GM12872 (cell line): ENCODE measurements around the gene RPRD1A.

Source experiments
- TF ChIP-seq, protein P1 (sequence below): IDR thresholded peaks from 3 replicates; pipeline ENCODE4 v1.5.1; 2011; ENCODE audit warnings: low read depth, mild to moderate bottlenecking, low read length, moderate library complexity; ENCODE audit not compliant: insufficient read depth

RPRD1A gene

DNA sequence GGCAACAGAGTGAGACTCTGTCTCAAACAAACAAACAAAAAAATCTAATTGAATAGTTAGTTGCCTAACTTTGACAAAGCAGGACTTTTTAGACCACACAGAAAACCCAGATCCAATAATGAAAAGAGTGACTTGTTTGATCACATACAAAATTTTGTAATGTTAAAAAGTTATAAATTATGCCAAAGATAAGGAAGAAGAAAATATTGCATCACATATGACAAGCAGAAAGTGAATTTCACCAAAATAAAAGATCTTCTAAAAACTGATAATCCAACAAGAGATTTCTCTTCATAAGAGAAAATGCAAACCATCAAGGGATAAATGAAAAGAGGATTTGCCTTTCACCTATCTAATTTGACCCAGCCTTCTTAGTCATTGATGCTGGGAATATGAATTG is 97.7 kb downstream of the RPRD1A start:
- TF ChIP-seq, protein P1, sequence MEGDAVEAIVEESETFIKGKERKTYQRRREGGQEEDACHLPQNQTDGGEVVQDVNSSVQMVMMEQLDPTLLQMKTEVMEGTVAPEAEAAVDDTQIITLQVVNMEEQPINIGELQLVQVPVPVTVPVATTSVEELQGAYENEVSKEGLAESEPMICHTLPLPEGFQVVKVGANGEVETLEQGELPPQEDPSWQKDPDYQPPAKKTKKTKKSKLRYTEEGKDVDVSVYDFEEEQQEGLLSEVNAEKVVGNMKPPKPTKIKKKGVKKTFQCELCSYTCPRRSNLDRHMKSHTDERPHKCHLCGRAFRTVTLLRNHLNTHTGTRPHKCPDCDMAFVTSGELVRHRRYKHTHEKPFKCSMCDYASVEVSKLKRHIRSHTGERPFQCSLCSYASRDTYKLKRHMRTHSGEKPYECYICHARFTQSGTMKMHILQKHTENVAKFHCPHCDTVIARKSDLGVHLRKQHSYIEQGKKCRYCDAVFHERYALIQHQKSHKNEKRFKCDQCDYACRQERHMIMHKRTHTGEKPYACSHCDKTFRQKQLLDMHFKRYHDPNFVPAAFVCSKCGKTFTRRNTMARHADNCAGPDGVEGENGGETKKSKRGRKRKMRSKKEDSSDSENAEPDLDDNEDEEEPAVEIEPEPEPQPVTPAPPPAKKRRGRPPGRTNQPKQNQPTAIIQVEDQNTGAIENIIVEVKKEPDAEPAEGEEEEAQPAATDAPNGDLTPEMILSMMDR: no peak

DNA sequence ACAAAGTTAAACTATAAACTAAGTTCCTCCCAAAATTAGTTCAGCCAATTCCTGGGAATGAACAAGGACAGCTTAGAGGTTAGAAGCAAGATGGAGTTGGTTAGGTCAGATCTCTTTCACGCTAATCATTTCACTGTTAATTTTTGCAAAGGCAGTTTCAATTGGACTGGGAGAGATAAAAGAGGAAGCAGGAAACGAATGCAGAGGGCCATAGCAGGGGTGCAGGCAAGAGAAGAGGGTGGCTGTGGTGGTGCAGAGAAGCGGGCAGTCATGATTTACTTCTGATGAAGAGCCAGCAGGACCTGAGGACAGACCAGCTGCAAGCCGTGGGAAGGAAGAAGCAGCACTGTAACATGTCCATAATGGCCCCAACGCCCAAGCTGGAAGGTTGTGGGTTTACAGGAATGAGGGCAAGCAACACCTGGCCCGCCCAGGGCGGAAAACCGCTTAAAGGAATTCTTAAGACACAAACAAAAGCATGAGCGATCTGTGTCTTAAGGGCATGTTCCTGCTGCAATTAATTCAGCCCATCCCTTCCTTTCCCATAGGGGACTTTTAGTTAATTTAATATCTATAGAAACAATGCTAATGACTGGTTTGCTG is 99.0 kb downstream of the RPRD1A start:
- TF ChIP-seq, protein P1: no peak

DNA sequence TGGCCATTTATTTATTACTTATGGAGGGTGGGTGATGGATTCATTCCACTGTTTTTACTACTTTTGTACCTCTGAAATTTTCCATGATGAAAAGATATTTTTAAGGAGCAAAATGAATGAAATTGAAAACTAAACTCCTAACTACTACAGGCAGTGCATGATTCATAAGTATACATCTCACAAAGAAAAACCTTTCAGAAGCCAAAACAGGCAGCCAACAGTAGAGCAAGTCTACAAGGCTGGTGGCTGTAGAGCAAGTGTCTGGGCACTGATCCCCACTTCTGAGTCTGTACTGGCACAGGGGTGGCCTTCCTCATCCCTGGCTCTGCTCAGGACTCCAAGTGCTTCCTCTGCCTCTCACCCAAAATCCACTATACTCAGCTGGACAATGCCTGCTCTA is 103.0 kb downstream of the RPRD1A start:
- TF ChIP-seq, protein P1: no peak

DNA sequence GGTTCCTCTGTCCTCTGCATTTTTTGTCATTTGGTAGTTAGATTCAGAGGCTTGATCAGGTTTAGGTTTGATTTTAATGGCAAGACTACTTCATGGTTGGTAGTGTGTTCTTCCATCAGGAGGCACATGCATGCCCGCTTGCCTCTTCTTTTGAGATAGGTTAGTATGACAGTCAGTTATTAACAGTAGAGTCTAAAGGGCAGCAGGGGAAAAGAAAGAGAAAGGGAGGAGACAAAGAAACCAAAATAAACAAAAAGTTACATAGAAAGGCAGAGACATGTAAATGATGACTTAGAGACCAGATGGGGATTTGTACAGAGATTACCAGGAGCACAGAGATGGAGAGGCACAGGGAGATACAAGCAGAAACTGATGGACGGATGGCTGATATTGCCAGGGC is 105.0 kb downstream of the RPRD1A start:
- TF ChIP-seq, protein P1: no peak

DNA sequence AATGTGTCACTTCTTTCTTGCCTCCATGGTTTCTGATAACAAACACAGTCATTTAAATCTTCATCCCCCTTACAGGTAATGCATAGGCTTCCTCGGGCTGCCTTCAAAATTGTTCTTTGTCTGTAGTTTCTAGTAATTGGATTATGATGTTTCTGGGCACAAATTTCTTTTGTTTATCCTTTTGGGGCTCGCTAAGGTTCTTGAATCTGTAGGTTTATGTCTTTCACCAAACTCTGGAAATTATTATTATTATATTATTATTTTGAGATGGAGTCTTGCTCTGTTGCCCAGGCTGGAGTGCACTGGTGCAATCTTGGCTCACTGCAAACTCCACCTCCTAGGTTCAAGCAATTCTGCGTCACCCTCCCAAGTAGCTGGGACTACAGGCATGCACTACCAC is 111.1 kb downstream of the RPRD1A start:
- TF ChIP-seq, protein P1: no peak

DNA sequence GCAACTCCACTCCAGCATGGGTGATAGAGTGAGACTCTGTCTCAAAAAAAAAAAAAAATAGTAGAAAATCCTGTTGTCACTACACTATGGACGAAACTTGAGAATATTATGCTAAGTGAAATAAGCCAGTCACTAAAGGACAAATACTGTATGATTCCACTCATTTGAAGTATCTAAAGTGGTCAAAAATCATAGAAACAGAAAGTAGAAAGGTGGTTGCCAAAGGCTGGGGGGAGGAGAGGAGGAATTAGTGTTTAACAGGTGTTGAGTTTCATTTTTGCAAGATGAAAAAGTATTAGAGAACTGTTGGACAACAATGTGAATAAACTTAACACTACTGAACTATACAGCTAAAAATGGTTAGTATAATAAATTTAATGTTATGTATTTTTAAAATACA is 113.7 kb downstream of the RPRD1A start:
- TF ChIP-seq, protein P1: no peak

DNA sequence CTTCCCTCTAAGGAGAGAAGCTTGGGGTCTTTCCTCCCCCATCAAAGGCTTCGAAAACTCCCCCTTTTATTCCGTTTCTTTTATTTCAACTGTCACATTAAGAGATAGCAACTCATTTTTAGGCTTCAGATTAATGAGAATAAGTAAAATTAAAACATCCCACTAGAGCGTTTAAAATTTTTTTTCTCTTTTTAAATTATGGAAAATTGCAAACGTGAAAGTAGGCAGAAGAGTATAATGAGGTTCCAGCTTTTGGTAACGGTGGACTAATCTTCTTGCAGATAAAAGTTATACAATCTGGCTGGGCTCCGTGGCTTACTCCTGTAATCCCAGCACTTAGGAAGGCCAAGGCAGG is 116.8 kb downstream of the RPRD1A start:
- TF ChIP-seq, protein P1: no peak
